Sigmoid colon (tissue), 4 donors: ENCODE results near the gene KNG1.

Source experiments
- CTCF ChIP-seq, 4 experiments: fragments of 450-650 bp in 3 of 4; fragments of 200-600 bp in 1 of 4; IDR thresholded peaks; one replicate each; pipeline ENCODE4 v1.5.1; 2016 to 2019; ENCODE audit warnings: antibody characterized with exemption in 4 of 4, mild to moderate bottlenecking in 3 of 4, moderate library complexity in 2 of 4
- EP300 ChIP-seq, 4 donors: sonication (generic); formaldehyde crosslinking; IDR thresholded peaks; one replicate each; pipeline ENCODE4 v1.6.1; 2017; ENCODE audit warnings: antibody characterized with exemption in 4 of 4
- POLR2A ChIP-seq, 2 donors: fragments of 450-650 bp; IDR thresholded peaks; one replicate each; pipeline ENCODE4 v1.6.1; 2016; ENCODE audit warnings: antibody characterized with exemption in 2 of 2, mild to moderate bottlenecking in 2 of 2, moderate library complexity in 2 of 2
- POLR2AphosphoS5 ChIP-seq, 4 donors: sonication (generic); formaldehyde crosslinking; IDR thresholded peaks; one replicate each; pipeline ENCODE4 v1.6.1; 2017; ENCODE audit warnings: antibody characterized with exemption in 4 of 4

GRCh38 chr3:186668426-186668825, 48.7 kb upstream of the KNG1 start:
- no peak for TF ChIP-seq CTCF (IDR thresholded peaks at IDR 0.05)
- no peak for TF ChIP-seq POLR2A (IDR thresholded peaks at IDR 0.05)
- no peak for TF ChIP-seq POLR2AphosphoS5 (IDR thresholded peaks at IDR 0.05)
- TF ChIP-seq EP300 (IDR thresholded peaks at IDR 0.05): no peak
